WI38 (cell line): ENCODE data around the gene RIOK3.
"Not testable (repeated sequence)": the region's sequence is repeated elsewhere in the genome, so short reads cannot be mapped to it uniquely, and the experiment has no call there.

Source experiments
- H3K4me3 ChIP-seq: 2 replicates; pipeline ENCODE4 v1.5.1; 2011; ENCODE audit warnings: low read depth, mild to moderate bottlenecking, control low read depth, low read length
- CTCF ChIP-seq: IDR thresholded peaks from 2 replicates; pipeline ENCODE4 v1.5.1; 2012; ENCODE audit warnings: low read depth, mild to moderate bottlenecking, control low read depth, low read length

RIOK3 gene

GRCh38 chr18:23416298-23416697, 36.8 kb upstream of the RIOK3 start:
- TF ChIP-seq CTCF, result no peak
- H3K4me3 ChIP-seq, result no peak overlapping the region

GRCh38 chr18:23421277-23421676, 31.8 kb upstream of the RIOK3 start:
- TF ChIP-seq CTCF, result no peak
- H3K4me3 ChIP-seq, result no peak overlapping the region

GRCh38 chr18:23422751-23423418, 30.2 kb upstream of the RIOK3 start:
- no peak for TF ChIP-seq CTCF
- no peak overlapping the region for H3K4me3 ChIP-seq

GRCh38 chr18:23424616-23425015, 28.5 kb upstream of the RIOK3 start:
- no peak overlapping the region for H3K4me3 ChIP-seq
- TF ChIP-seq CTCF, result no peak

- no peak for TF ChIP-seq CTCF
- no peak overlapping the region for H3K4me3 ChIP-seq
Measured at GRCh38 chr18:23428821-23429220, 24.3 kb upstream of the RIOK3 start.

GRCh38 chr18:23429538-23429937, 23.5 kb upstream of the RIOK3 start:
- not testable (repeated sequence) for H3K4me3 ChIP-seq

- no peak for TF ChIP-seq CTCF
- H3K4me3 ChIP-seq, result no peak overlapping the region
Measured at GRCh38 chr18:23433360-23433759, 19.7 kb upstream of the RIOK3 start.
